ENCODE measurements around the gene MYH9.
"Not testable (repeated sequence)": the region's sequence is repeated elsewhere in the genome, so short reads cannot be mapped to it uniquely, and the experiment has no call there.

The MYH9 gene

GRCh38 chr22:36255572-36255971 lies 132.2 kb downstream of the MYH9 start:
- not testable (repeated sequence) for H3K23ac ChIP-seq (ENCODE audit: low read length); H3K4me3 ChIP-seq (ENCODE audit: low read length)

GRCh38 chr22:36253523-36254490 lies 134.0 kb downstream of the MYH9 start:
- H2BK5ac ChIP-seq (ENCODE audit: low read length): no peak overlapping the region
- H3K27ac ChIP-seq (ENCODE audit: low read depth, low read length): no peak overlapping the region
- no peaks in the 10 kb centered on the region for H3K27me3 ChIP-seq (ENCODE audit: insufficient read depth, low read length, poor library complexity)
- no CpG with 5 or more reads among the region's 7 CpGs for WGBS (ENCODE audit: extremely low coverage, insufficient coverage, low lambda C conversion rate)
- H3K4me2 ChIP-seq (ENCODE audit: low read length): no peak overlapping the region
- no peaks in the 10 kb centered on the region for H3K79me2 ChIP-seq (ENCODE audit: control insufficient read depth, insufficient read depth, low read length)
- no peak overlapping the region for H4K5ac ChIP-seq (ENCODE audit: low read length)
- no peak overlapping the region for H3K9ac ChIP-seq (ENCODE audit: low read length)
- peaks cover 6% of the 10 kb centered on the region for H3K4me1 ChIP-seq (ENCODE audit: control insufficient read depth, low read depth, low read length)
- H2AK5ac ChIP-seq (ENCODE audit: low read length): no peak overlapping the region
- H3K36me3 ChIP-seq (ENCODE audit: control insufficient read depth, insufficient read depth, low read length): no peaks in the 10 kb centered on the region
- H3K4ac ChIP-seq (ENCODE audit: low read depth, low read length): no peak overlapping the region
- H3K56ac ChIP-seq (ENCODE audit: low read length): no peak overlapping the region
- no peak overlapping the region for H3K18ac ChIP-seq (ENCODE audit: low read length)
- H2BK15ac ChIP-seq (replicated peaks; ENCODE audit: low read depth): no peak overlapping the region
- H3K79me1 ChIP-seq (ENCODE audit: low read length): no peaks in the 10 kb centered on the region
- no peak overlapping the region for H2BK120ac ChIP-seq (ENCODE audit: low read depth, low read length)
- H4K8ac ChIP-seq (ENCODE audit: low read depth, low read length): no peak overlapping the region
- DNase-seq: no peak
- H3K4me3 ChIP-seq (ENCODE audit: low read length): no peak overlapping the region
- H3K23ac ChIP-seq (ENCODE audit: low read length): no peak overlapping the region

More at GRCh38 chr22:36255572-36255971, 132.2 kb downstream of the MYH9 start:
- H2BK120ac ChIP-seq (ENCODE audit: low read depth, low read length); H2BK5ac ChIP-seq (ENCODE audit: low read length); H2BK15ac ChIP-seq (replicated peaks; ENCODE audit: low read depth); H4K5ac ChIP-seq (ENCODE audit: low read length); H3K9ac ChIP-seq (ENCODE audit: low read length); H3K18ac ChIP-seq (ENCODE audit: low read length); H3K27ac ChIP-seq (ENCODE audit: low read depth, low read length); H3K4me2 ChIP-seq (ENCODE audit: low read length); H3K4ac ChIP-seq (ENCODE audit: low read depth, low read length); H3K56ac ChIP-seq (ENCODE audit: low read length); H3K27me3 ChIP-seq (ENCODE audit: insufficient read depth, low read length, poor library complexity); DNase-seq; H3K36me3 ChIP-seq (ENCODE audit: control insufficient read depth, insufficient read depth, low read length); H2AK5ac ChIP-seq (ENCODE audit: low read length); H3K79me2 ChIP-seq (ENCODE audit: control insufficient read depth, insufficient read depth, low read length); H4K8ac ChIP-seq (ENCODE audit: low read depth, low read length); H3K79me1 ChIP-seq (ENCODE audit: low read length): not testable (repeated sequence)
- peaks cover 11% of the 10 kb centered on the region for H3K4me1 ChIP-seq (ENCODE audit: control insufficient read depth, low read depth, low read length)
- WGBS (ENCODE audit: extremely low coverage, insufficient coverage, low lambda C conversion rate): no CpG with 5 or more reads among the region's 5 CpGs

GRCh38 chr22:36252754-36253522 lies 134.8 kb downstream of the MYH9 start, which contains the start of gene APOL1:
Gene APOL1, plus strand, starts transcription at chr22:36253133. Its CDS starts 1,823 bp downstream, at chr22:36254956.
- Histone ChIP-seq H2BK120ac (ENCODE audit: low read depth, low read length) (no peak within 1 kb of the TSS), H3K23ac (ENCODE audit: low read length) (no peak within 1 kb of the TSS), H3K79me2 (ENCODE audit: control insufficient read depth, insufficient read depth, low read length) (no peaks in the 10 kb centered on the region), H3K4me2 (ENCODE audit: low read length) (no peak within 1 kb of the TSS), H3K18ac (ENCODE audit: low read length) (no peak within 1 kb of the TSS), H3K4me3 (ENCODE audit: low read length) (no peak within 1 kb of the TSS), H3K9ac (ENCODE audit: low read length) (no peak within 1 kb of the TSS), H2AK5ac (ENCODE audit: low read length) (no peak within 1 kb of the TSS), H3K4me1 (ENCODE audit: control insufficient read depth, low read depth, low read length) (no peaks in the 10 kb centered on the region), H3K36me3 (ENCODE audit: control insufficient read depth, insufficient read depth, low read length) (no peaks in the 10 kb centered on the region), H3K4ac (ENCODE audit: low read depth, low read length) (no peak within 1 kb of the TSS), H3K56ac (ENCODE audit: low read length) (no peak within 1 kb of the TSS), H4K5ac (ENCODE audit: low read length) (no peak within 1 kb of the TSS), H3K79me1 (ENCODE audit: low read length) (no peaks in the 10 kb centered on the region), H2BK15ac (replicated peaks; ENCODE audit: low read depth) (no peak within 1 kb of the TSS), H3K27ac (ENCODE audit: low read depth, low read length) (no peak within 1 kb of the TSS), H3K27me3 (ENCODE audit: insufficient read depth, low read length, poor library complexity) (no peaks in the 10 kb centered on the region), H2BK5ac (ENCODE audit: low read length) (no peak within 1 kb of the TSS), H4K8ac (ENCODE audit: low read depth, low read length) (no peak within 1 kb of the TSS)
- no CpG with 5 or more reads among the region's 10 CpGs for WGBS (ENCODE audit: extremely low coverage, insufficient coverage, low lambda C conversion rate)
- no peak for DNase-seq

GRCh38 chr22:36251979-36252608 lies 135.7 kb downstream of the MYH9 start:
- H4K8ac ChIP-seq (ENCODE audit: low read depth, low read length); H3K79me1 ChIP-seq (ENCODE audit: low read length); H3K4me3 ChIP-seq (ENCODE audit: low read length); H3K4ac ChIP-seq (ENCODE audit: low read depth, low read length); H3K4me2 ChIP-seq (ENCODE audit: low read length); H3K27ac ChIP-seq (ENCODE audit: low read depth, low read length); H3K18ac ChIP-seq (ENCODE audit: low read length); H3K4me1 ChIP-seq (ENCODE audit: control insufficient read depth, low read depth, low read length); H2BK120ac ChIP-seq (ENCODE audit: low read depth, low read length); H2BK15ac ChIP-seq (replicated peaks; ENCODE audit: low read depth); H3K9ac ChIP-seq (ENCODE audit: low read length); H2AK5ac ChIP-seq (ENCODE audit: low read length); H3K56ac ChIP-seq (ENCODE audit: low read length); H3K79me2 ChIP-seq (ENCODE audit: control insufficient read depth, insufficient read depth, low read length); H3K36me3 ChIP-seq (ENCODE audit: control insufficient read depth, insufficient read depth, low read length); H2BK5ac ChIP-seq (ENCODE audit: low read length); H4K5ac ChIP-seq (ENCODE audit: low read length); H3K23ac ChIP-seq (ENCODE audit: low read length); DNase-seq; H3K27me3 ChIP-seq (ENCODE audit: insufficient read depth, low read length, poor library complexity): not testable (repeated sequence)
- WGBS (ENCODE audit: extremely low coverage, insufficient coverage, low lambda C conversion rate): no CpG with 5 or more reads among the region's 7 CpGs

GRCh38 chr22:36250292-36250960 lies 137.3 kb downstream of the MYH9 start:
- H4K8ac ChIP-seq (ENCODE audit: low read depth, low read length); H2BK120ac ChIP-seq (ENCODE audit: low read depth, low read length); DNase-seq; H2BK15ac ChIP-seq (replicated peaks; ENCODE audit: low read depth); H3K4me3 ChIP-seq (ENCODE audit: low read length); H3K4me2 ChIP-seq (ENCODE audit: low read length); H3K36me3 ChIP-seq (ENCODE audit: control insufficient read depth, insufficient read depth, low read length); H3K23ac ChIP-seq (ENCODE audit: low read length); H3K4me1 ChIP-seq (ENCODE audit: control insufficient read depth, low read depth, low read length); H3K18ac ChIP-seq (ENCODE audit: low read length); H3K56ac ChIP-seq (ENCODE audit: low read length); H3K9ac ChIP-seq (ENCODE audit: low read length); H2BK5ac ChIP-seq (ENCODE audit: low read length); H3K27ac ChIP-seq (ENCODE audit: low read depth, low read length); H3K4ac ChIP-seq (ENCODE audit: low read depth, low read length); H2AK5ac ChIP-seq (ENCODE audit: low read length); H3K27me3 ChIP-seq (ENCODE audit: insufficient read depth, low read length, poor library complexity); H3K79me2 ChIP-seq (ENCODE audit: control insufficient read depth, insufficient read depth, low read length); H3K79me1 ChIP-seq (ENCODE audit: low read length); H4K5ac ChIP-seq (ENCODE audit: low read length): not testable (repeated sequence)
- no CpG with 5 or more reads among the region's 24 CpGs for WGBS (ENCODE audit: extremely low coverage, insufficient coverage, low lambda C conversion rate)
